Nucleus accumbens (tissue), 56 donors: ENCODE data around the gene NDST1.
A peak's percentile ranks its signal among the peaks of the same experiment; 100 is the strongest.
"Not testable (repeated sequence)": the region's sequence is repeated elsewhere in the genome, so short reads cannot be mapped to it uniquely, and the experiment has no call there.

Source experiments
- DNase-seq, 56 donors: peaks; one replicate each; lab custom pipeline; 2025; lab: John Stamatoyannopoulos, UW

NDST1 gene

DNA sequence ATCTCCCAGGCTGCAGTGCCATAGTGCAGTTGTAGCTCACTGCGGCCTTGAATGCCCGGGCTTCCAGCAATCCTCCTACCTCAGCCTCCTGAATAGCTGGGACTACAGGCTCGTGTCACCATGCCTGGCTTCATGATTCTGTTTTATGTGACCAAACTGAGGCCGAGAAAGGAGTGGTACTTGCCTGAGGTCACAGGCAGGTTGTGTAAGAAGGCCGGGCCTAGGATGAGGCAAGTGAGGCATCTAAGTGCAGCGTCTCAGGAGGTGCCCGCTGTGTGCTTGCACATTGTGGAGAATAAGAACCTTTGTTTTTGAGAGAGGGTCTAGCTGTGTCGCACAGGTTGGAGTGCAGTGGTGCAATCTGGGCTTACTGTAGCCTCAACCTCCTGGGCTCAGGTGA lies 2.1 kb upstream of the NDST1 start:
- DNase-seq: no peak

- DNase-seq: no peak
Observed at GRCh38 chr5:150506571-150507473, 1.1 kb upstream of the NDST1 start.

- DNase-seq: no peak
Observed at GRCh38 chr5:150508277-150508640, 328 bp downstream of the NDST1 start.

DNA sequence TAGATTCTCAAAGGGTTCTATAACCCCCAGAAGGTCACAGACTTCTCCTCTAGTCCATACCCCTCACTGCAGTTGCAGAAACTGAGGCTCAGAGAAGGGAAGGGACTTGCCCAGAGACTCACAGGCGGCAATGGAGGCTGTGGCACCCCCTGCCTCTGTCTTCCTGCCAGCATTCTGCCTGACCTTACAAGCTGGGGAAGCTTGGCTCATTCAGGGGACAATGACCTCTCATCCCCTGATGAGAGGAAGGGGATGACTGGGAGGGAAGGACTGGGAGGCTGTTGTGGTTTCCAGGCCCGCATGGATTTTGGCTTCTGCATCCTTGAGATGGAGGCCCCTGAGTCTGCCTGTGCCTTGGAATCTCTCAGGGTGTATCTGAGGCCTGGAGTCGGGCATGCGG lies 897 bp downstream of the NDST1 start:
- DNase-seq: no peak

GRCh38 chr5:150509992-150510391 lies 2.1 kb downstream of the NDST1 start:
- no peak for DNase-seq

DNA sequence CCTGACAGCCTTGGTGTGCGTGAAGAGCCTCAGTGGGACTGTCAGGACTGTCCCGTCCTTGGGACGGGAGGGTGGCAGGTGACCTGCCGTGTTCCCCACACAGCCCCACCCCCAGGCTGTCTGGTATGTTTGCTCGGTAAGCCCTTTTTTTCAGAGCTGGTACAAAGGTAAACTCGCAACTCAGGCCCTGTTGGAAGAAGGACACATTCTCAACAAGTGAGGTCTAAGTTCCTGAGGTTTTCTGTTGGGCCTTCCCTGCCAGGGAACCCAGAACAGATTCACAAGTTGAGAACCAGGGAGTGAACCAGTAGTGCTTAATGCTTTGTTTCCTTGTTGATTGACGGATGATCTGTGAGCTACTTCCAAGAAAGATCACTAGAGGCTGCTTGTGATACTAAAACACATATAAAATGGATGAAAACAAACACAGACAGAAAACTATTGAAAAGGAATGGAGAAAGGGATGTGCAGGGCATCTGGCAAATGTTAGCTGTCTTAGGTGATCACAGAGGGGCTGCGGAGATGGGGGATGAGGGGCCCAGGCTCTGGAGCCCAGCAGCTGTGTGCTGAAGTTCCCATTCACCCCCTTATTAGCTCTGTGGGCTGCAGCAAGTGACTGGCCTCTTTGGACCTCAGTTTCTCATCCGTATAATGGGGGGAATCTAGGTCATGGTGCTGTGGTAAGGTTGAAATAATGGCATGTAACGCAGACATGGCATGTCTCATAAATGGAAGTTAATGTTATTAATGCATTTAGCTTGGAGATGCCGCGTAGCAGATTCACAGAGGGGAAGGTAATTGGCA lies 2.7 kb downstream of the NDST1 start:
- DNase-seq: no peak

GRCh38 chr5:150511578-150512367 lies 3.8 kb downstream of the NDST1 start:
- DNase-seq: peak in 40 of 56 donors; percentile 30 to 87 (median 62)

DNA sequence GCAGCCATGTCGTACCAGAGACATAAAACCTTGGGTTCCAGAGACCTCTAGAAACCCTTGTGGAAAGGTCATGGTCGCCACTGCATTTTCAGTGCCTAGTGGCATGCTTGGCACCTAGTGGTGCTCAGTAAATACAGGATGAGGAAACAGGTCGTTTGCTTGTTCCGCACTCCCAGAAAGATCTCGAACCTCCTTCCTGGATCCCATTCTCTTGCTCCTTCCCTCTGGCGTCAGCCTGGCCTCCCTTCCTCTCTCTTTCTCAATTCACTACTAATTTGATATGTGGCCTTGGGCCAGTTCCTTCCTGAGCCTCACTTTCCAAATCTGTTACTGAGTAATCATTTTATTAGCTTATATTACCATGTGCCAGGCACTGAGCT lies 4.4 kb downstream of the NDST1 start:
- DNase-seq: no peak

DNA sequence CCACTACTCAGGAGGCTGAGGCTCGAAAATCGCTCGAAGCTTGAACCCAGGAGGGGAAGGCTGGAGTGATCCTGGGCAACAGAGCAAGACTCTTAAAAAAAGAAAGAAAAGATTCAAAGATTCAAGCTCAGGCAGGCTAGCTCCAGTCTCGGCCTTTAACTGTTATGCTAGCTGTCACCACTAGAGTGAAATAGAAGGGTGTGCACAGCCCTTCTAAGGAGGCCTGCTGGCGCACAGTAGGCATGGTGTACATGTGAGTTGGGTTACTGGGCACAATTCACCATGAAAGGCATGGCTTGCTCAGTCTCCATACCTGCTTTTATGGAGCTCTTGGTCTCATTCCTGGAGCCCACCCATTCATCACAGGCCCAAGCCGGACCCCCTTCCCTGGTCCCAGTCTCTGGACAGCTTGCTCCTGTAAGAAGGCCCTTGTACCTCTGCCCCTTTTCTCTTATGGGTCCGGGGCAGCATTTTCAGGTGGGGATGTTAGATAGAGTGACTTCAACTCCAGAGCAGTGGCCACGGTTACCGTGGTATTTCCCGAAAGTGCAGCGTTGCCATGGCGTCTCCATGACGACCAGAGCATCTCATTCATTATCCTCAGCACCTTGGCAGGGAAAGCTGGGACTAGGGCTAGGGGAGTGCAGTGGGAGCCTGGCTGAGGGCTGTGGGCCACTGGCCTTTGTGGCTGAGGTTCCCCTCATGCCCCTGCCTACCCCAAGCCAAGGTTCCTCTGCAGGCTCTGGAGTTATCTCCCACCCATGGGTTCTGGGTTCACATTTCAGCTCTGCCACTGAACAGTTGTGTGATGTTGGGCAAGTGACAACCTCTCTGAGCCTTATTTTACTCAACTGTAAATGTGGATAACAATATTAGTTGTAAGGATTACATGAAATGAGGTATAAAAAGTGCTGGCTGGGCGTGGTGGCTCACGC lies 5.7 kb downstream of the NDST1 start:
- DNase-seq: peak in 35 of 56 donors; percentile 24 to 89 (median 60)

DNA sequence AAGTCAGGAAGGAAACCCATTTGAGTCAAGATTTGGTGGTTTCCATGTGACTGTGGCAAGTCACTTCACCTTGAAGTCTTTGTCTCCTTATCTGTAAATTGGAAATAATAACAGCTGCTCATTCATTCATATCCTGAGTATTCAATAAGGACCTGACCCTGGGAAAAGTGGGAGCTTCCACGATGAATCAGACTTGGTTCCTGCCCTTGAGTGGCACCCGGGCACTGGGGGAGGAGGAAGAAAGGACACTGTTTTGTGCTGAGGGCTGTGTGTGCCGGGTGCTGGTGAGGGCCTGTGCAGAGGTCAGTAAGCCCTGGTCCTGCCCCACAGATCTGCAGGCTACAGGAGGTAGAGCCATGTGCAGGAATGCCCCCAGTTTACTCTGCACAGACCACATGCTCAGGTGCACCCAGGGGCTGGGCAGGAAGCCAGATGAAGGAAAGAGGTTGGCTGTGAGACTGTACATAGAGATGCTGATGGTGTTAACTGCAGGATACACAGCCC lies 6.8 kb downstream of the NDST1 start:
- DNase-seq: no peak

DNA sequence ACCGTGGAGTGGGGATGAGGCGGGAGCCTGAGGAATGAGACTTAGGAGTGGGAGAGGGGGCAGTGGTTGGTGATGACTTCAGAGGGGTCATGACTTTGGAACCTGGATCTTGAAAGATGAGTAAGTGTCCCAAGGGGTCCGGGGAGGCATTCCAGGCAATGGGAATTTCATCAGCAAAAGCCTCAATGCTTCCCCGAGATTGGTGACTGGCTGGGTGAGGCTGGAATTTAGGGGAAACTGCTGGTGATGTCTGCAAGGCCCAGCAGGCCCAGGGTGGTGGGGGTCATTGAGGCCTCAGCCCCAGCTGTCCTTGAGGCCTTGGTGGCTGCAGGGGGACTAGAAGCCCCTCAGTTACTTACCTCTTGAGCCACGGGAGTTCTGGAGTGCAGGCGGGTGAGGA lies 7.5 kb downstream of the NDST1 start:
- no peak for DNase-seq

- DNase-seq: peak in 3 of 56 donors; percentile 21 to 34 (median 28)
Observed at GRCh38 chr5:150516011-150516410, 8.1 kb downstream of the NDST1 start.

GRCh38 chr5:150517272-150518152 lies 9.6 kb downstream of the NDST1 start:
- peak in 10 of 56 donors; percentile 27 to 71 (median 38) for DNase-seq

DNA sequence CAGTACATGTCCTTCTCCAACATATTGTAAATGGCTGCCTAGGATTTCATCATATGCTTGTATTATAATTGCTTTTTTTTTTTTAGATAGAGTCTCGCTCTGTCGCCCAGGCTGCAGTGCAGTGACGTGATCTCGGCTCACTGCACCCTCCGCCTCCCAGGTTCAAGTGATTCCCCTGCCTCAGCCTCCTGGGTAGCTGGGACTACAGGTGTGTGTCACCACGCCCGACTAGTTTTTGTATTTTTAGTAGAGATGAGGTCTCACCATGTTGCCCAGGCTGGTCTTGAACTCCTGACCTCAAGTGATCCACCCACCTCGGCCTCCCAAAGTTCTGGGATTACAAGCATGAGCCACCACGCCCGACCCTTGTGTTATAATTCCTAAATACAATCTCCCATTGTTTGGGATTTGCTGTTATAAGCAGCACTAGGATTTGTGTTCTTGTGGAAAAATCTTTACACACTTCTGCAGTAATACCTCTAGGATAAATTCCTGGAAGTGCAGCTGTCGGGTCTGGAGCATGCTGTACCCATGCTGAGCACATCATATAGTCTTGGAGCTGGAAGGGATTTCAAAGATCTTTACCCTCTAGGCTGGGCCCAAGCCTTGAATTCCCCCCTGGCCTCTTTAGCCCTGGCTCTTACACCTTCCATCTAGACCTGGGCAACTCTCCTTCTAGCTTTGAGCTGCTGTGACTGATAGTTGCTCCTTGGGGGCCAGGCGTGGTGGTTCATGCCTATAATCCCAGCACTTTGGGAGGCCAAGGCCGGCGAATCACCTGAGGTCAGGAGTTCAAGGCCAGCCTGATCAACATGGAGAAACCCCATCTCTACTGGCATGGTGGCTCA lies 11.0 kb downstream of the NDST1 start:
- not testable (repeated sequence) for DNase-seq

- no peak for DNase-seq
Observed at GRCh38 chr5:150519560-150519945, 11.6 kb downstream of the NDST1 start.

GRCh38 chr5:150519978-150520377 lies 12.0 kb downstream of the NDST1 start:
- no peak for DNase-seq

GRCh38 chr5:150520747-150521521 lies 13.0 kb downstream of the NDST1 start:
- DNase-seq: no peak
